Activated T-cell treated with anti-CD3 and anti-CD28 coated beads, Interleukin-2, amount 50 U/mL, for 72 hours (primary cell): ENCODE results near the gene MTCH2. TPM values are rescaled to one million over a fixed set of nuclear protein-coding genes. Genes with fewer than 3 reads are reported as not detected.
A peak's percentile ranks its signal among the peaks of the same experiment; 100 is the strongest.

ENCODE experiments used
- ATAC-seq, 2 donors: fragments of 150-1000 bp; cut with Tn5 transposase; replicated peaks in 1 of 2; 2 replicates each; pipeline ENCODE4 v1.10.0; 2021; ENCODE audit warnings: moderate library complexity in 2 of 2, mild to moderate bottlenecking in 1 of 2
- DNase-seq, 2 donors: peaks; one replicate each; pipeline ENCODE4 v3.0.0; 2021 to 2022; ENCODE audit warnings: mixed read lengths in 1 of 2
- H3K27ac Mint-ChIP-seq: one replicate; pipeline ENCODE4 v1.8.0; 2022; ENCODE audit warnings: mild to moderate bottlenecking, moderate library complexity, mixed read lengths
- H3K27me3 Mint-ChIP-seq: one replicate; pipeline ENCODE4 v1.8.0; 2022; ENCODE audit warnings: low read depth, mixed read lengths
- H3K36me3 Mint-ChIP-seq, 2 donors: one replicate each; pipeline ENCODE4 v1.8.0; 2022; ENCODE audit warnings: mixed read lengths in 2 of 2, mild to moderate bottlenecking in 1 of 2; ENCODE audit not compliant: insufficient read depth in 2 of 2
- H3K4me1 Mint-ChIP-seq: one replicate; pipeline ENCODE4 v1.8.0; 2022; ENCODE audit warnings: low read depth, mixed read lengths
- H3K4me3 Mint-ChIP-seq, 2 donors: one replicate each; pipeline ENCODE4 v1.8.0; 2022; ENCODE audit warnings: mild to moderate bottlenecking in 2 of 2, mixed read lengths in 2 of 2, moderate library complexity in 2 of 2
- H3K9me3 Mint-ChIP-seq, 2 donors: one replicate each; pipeline ENCODE4 v1.8.0; 2022; ENCODE audit warnings: mixed read lengths in 2 of 2
- total RNA-seq, 2 donors: library from RNA; stranded (reverse); gene quantifications; one replicate each; pipeline ENCODE4 v1.2.3, GENCODE V29; 2022

The MTCH2 gene
- total RNA-seq, 2 donors from 2014 or later: 47.9 to 56.2 TPM

- Mint-ChIP-seq H3K9me3 (no peaks in the 10 kb centered on the region), H3K27me3 (no peaks in the 10 kb centered on the region), H3K4me1 (peaks cover 43% of the 10 kb centered on the region), H3K36me3 (peaks cover 10 to 21% of the 10 kb centered on the region in 2 donors), H3K4me3 (peak within 1 kb of the TSS; percentile 90 to 94), H3K27ac (peak within 1 kb of the TSS; percentile 97)
- ATAC-seq (peak; percentile 97), DNase-seq (peak; percentile 88 to 92)
Measured at GRCh38 chr11:47578524-47579494, 63.5 kb downstream of the MTCH2 start, which contains the start of the genes KBTBD4 and NDUFS3. Gene KBTBD4, minus strand, starts transcription at chr11:47578970. Its CDS starts 19 bp downstream, at chr11:47578951. Gene NDUFS3, plus strand, starts transcription at chr11:47579074. Its CDS starts 18 bp downstream, at chr11:47579092.

- peaks cover 49% of the 10 kb centered on the region for H3K4me1 Mint-ChIP-seq
- H3K27ac Mint-ChIP-seq: no peak overlapping the region
- ATAC-seq: no peak
- peaks cover 11 to 18% of the 10 kb centered on the region in 2 donors for H3K36me3 Mint-ChIP-seq
- peak overlapping the region; percentile 90 to 94 for H3K4me3 Mint-ChIP-seq
- no peaks in the 10 kb centered on the region for H3K27me3 Mint-ChIP-seq
- DNase-seq: no peak
- H3K9me3 Mint-ChIP-seq: no peaks in the 10 kb centered on the region
Measured at GRCh38 chr11:47577460-47578041, 64.8 kb downstream of the MTCH2 start.

- no peaks in the 10 kb centered on the region for H3K9me3 Mint-ChIP-seq
- H3K27me3 Mint-ChIP-seq: no peaks in the 10 kb centered on the region
- no peak for ATAC-seq
- H3K4me3 Mint-ChIP-seq: no peak overlapping the region
- no peak for DNase-seq
- H3K4me1 Mint-ChIP-seq: peaks cover 44% of the 10 kb centered on the region
- peaks cover 4 to 14% of the 10 kb centered on the region in 2 donors for H3K36me3 Mint-ChIP-seq
- no peak overlapping the region for H3K27ac Mint-ChIP-seq
Measured at GRCh38 chr11:47573321-47573720, 69.0 kb downstream of the MTCH2 start.

DNA sequence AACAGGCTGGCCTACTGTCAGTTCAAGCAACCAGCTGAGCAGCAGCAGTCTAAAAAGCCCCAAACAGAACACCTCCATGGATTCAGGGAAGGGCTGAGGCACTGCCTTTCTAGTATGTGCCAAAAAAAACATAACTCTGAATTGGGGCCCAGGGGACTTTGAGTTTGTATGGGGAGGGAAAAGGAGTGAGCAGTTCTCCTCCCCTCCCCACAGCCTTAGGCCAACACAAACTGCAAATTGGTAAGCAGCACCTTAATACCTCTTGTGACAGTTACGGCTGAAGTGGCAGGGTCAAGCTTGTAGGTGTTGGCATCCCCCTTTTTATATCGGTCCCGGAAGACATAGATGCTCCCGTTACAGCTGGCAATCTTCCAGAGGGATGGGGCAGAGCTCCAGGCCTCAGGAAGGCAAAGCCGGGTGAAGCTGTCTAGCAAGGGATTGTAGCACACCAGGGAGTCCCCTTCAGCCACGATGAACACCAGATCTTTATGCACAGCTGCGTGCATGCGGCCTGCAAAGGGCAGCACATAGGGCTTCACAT, 69.6 kb downstream of the MTCH2 start:
- H3K27me3 Mint-ChIP-seq: no peaks in the 10 kb centered on the region
- no peak overlapping the region for H3K27ac Mint-ChIP-seq
- H3K4me1 Mint-ChIP-seq: peaks cover 38% of the 10 kb centered on the region
- DNase-seq (no peak), ATAC-seq (no peak)
- H3K36me3 Mint-ChIP-seq: peaks cover 4 to 14% of the 10 kb centered on the region in 2 donors
- no peaks in the 10 kb centered on the region for H3K9me3 Mint-ChIP-seq
- no peak overlapping the region for H3K4me3 Mint-ChIP-seq

DNA sequence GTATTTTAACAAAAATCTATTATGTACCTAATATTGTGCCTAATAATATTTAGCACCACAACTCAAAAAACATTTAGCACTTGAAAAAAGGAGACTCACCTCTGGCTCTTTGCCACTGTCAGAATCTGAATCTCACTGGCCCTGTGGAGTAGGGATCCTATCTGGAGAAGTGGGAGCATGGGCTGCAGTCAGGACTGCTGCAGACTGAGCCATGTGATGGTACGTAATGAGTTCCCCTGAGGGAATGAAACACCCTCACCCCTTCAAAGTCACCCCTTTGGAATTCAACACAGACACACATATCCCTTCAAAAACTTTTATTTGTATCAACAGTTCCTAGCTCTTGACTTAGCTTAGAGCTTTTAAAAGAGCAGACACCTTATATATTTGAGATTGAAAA, 70.5 kb downstream of the MTCH2 start:
- Mint-ChIP-seq H3K4me3 (no peak overlapping the region), H3K27ac (no peak overlapping the region), H3K9me3 (no peaks in the 10 kb centered on the region), H3K27me3 (no peaks in the 10 kb centered on the region), H3K36me3 (peaks cover 4 to 11% of the 10 kb centered on the region in 2 donors), H3K4me1 (peaks cover 33% of the 10 kb centered on the region)
- ATAC-seq: no peak
- no peak for DNase-seq

DNA sequence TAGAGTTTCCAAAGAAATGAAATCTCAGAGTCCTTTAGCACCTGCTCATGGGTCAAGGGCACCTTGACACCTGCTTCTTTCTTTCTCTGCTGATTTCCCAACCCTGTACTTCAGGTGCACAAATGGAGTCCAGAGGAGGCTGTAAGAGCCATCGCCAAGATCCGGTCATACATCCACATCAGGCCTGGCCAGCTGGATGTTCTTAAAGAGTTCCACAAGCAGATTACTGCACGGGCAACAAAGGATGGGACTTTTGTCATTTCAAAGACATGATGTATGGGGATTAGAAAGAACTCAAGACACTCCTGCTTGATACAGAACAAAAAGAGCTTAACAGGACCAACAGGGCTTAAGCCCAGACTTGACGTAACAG, 71.0 kb downstream of the MTCH2 start:
- peaks cover 4 to 6% of the 10 kb centered on the region in 2 donors for H3K36me3 Mint-ChIP-seq
- DNase-seq: no peak
- no peaks in the 10 kb centered on the region for H3K9me3 Mint-ChIP-seq
- H3K4me3 Mint-ChIP-seq: no peak overlapping the region
- no peak for ATAC-seq
- no peaks in the 10 kb centered on the region for H3K27me3 Mint-ChIP-seq
- H3K4me1 Mint-ChIP-seq: peaks cover 33% of the 10 kb centered on the region
- H3K27ac Mint-ChIP-seq: peak overlapping the region; percentile 39

DNA sequence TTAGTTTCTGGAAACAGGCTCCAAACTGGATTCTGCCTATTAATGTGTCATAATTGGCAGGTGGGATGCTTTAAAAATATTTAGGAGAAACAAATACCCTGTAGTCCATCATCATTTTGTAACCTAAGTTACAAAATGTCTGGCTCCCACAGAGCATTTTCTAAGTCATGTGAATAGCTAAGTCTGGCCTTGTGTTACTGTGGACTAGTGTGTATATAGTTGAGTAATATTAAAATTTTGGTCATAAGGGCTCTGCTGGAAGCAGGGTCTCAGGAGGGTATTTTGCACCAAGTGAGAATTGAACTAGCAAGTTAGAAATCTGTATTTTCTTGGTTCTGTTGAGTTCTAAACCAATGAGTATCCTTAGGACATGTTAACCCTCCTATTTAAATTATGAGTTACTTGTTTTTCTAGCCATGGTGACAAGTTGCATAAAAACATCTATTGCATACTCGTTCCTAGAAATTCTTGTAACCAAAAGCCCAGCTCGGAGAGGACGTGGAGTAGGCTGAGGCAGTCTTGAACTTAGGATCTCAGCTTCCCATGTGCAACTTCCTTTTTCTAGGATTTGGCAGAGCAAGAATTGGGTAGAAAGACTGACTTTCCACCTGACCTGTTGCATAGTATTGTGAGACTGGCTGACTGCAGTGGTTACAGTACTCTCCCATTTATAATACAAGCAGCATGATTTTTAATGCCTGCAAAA, 71.6 kb downstream of the MTCH2 start:
- peaks cover 33% of the 10 kb centered on the region for H3K4me1 Mint-ChIP-seq
- H3K36me3 Mint-ChIP-seq: peaks cover 3 to 4% of the 10 kb centered on the region in 2 donors
- H3K4me3 Mint-ChIP-seq: no peak overlapping the region
- no peak for ATAC-seq
- no peak overlapping the region for H3K27ac Mint-ChIP-seq
- no peaks in the 10 kb centered on the region for H3K9me3 Mint-ChIP-seq
- no peak for DNase-seq
- no peaks in the 10 kb centered on the region for H3K27me3 Mint-ChIP-seq

- no peak overlapping the region for H3K4me3 Mint-ChIP-seq
- DNase-seq (no peak), ATAC-seq (no peak)
- H3K36me3 Mint-ChIP-seq: peaks cover 2 to 4% of the 10 kb centered on the region in 2 donors
- H3K27me3 Mint-ChIP-seq: no peaks in the 10 kb centered on the region
- no peaks in the 10 kb centered on the region for H3K9me3 Mint-ChIP-seq
- peaks cover 38% of the 10 kb centered on the region for H3K4me1 Mint-ChIP-seq
- no peak overlapping the region for H3K27ac Mint-ChIP-seq
Measured at GRCh38 chr11:47569646-47570045, 72.7 kb downstream of the MTCH2 start.

Other genes starting within 250 kb of the MTCH2 start
- gene SLC39A13, start 234.0 kb downstream of the MTCH2 start, total RNA-seq: 10 to 100 TPM; 16.2 to 21.0 TPM
- 100 to 1,000 TPM; 121 to 149 TPM for gene PSMC3, start 216.1 kb downstream of the MTCH2 start, total RNA-seq
- 1 to 10 TPM in 1 of 2 donors, under 1 TPM in 1; 0.77 to 1.3 TPM for gene RAPSN, start 193.4 kb downstream of the MTCH2 start, total RNA-seq
- 100 to 1,000 TPM; 128 to 149 TPM for gene CELF1, start 89.4 kb downstream of the MTCH2 start, total RNA-seq
- gene PTPMT1, start 77.0 kb downstream of the MTCH2 start, total RNA-seq: 10 to 100 TPM; 37.0 to 40.1 TPM
- 10 to 100 TPM; 17.2 to 18.6 TPM for gene KBTBD4, start 63.6 kb downstream of the MTCH2 start, total RNA-seq
- 10 to 100 TPM; 78.9 to 84.2 TPM for gene NDUFS3, start 63.5 kb downstream of the MTCH2 start, total RNA-seq
- under 1 TPM; 0.16 to 0.24 TPM for gene FAM180B, start 55.9 kb downstream of the MTCH2 start, total RNA-seq
- gene C1QTNF4, start 48.1 kb downstream of the MTCH2 start, total RNA-seq: under 1 TPM; 0.19 to 0.74 TPM
- gene AGBL2, start 72.8 kb upstream of the MTCH2 start, total RNA-seq: 1 to 10 TPM; 7.6 to 8.3 TPM
- gene FNBP4, start 124.8 kb upstream of the MTCH2 start, total RNA-seq: 100 to 1,000 TPM; 148 to 157 TPM
- gene NUP160, start 205.8 kb upstream of the MTCH2 start, total RNA-seq: 10 to 100 TPM; 53.9 to 61.8 TPM